ENCODE data around the gene SNX2. TPM values are rescaled to one million over a fixed set of nuclear protein-coding genes. Genes with fewer than 3 reads are reported as not detected.

SNX2 gene
- total RNA-seq, 6 experiments from 2014 or later = 39.0 to 48.4 (median 45.9) TPM

GRCh38 chr5:122839731-122840130, 64.9 kb downstream of the SNX2 start:
- H3K9me3 Mint-ChIP-seq = no peaks in the 10 kb centered on the region
- no peak overlapping the region for H3K27ac Mint-ChIP-seq
- no peak for DNase-seq
- H3K4me1 Mint-ChIP-seq (ENCODE audit: low read depth) = peaks cover 14% of the 10 kb centered on the region
- H3K36me3 Mint-ChIP-seq (ENCODE audit: low read depth) = no peaks in the 10 kb centered on the region
- H3K27me3 Mint-ChIP-seq (ENCODE audit: insufficient read depth) = no peaks in the 10 kb centered on the region
- TF ChIP-seq CTCF (IDR thresholded peaks at IDR 0.05) = no peak
- H3K4me3 Mint-ChIP-seq = no peak overlapping the region

- Mint-ChIP-seq H3K4me3 (no peak overlapping the region), H3K27me3 (ENCODE audit: insufficient read depth) (no peaks in the 10 kb centered on the region), H3K36me3 (ENCODE audit: low read depth) (no peaks in the 10 kb centered on the region), H3K27ac (no peak overlapping the region), H3K9me3 (no peaks in the 10 kb centered on the region), H3K4me1 (ENCODE audit: low read depth) (peaks cover 29% of the 10 kb centered on the region)
- DNase-seq = no peak
- no peak for TF ChIP-seq CTCF (IDR thresholded peaks at IDR 0.05)
These were observed 67.2 kb downstream of the SNX2 start for GRCh38 chr5:122842016-122842580.

DNA sequence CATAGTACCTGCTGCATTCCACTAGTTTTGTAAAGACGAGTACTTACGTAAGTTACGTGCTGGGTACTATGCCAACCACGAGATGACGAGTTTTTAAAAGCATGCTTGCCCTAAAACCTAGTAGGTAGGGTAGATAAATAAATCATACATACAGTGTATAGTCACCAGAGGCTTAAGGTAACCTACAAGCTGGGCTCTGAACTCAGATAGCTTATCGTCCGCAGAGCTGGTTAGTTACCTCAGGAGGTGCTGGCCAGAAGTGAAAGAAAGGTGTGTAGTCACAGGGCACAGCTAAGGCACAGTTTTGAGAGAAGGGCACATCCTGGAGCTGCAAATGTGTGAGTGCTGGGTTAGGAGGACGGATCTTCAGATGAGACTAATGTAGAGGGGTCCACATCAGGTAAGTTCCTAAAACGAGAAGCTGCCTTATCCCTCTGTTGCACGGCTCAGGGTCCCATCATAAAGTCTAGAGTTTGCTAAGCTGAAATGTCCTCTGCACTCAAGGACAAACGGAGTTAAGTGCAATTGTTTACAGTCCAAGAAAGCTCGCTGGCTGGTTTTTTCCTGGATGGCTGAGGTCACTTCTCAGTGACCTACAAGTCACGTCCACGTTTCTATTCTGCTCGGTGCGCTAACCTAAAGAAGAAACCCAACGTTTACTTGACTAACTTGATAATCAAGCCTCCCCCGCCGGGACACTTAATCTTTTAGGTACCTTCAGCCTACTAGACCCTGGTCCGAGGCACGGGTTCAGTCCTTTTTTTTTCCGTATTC, 69.4 kb downstream of the SNX2 start:
- peak overlapping the region; percentile 95 for H3K27ac Mint-ChIP-seq
- no peaks in the 10 kb centered on the region for H3K9me3 Mint-ChIP-seq
- peak overlapping the region; percentile 95 for H3K4me3 Mint-ChIP-seq
- DNase-seq = no peak
- TF ChIP-seq CTCF (IDR thresholded peaks at IDR 0.05) = no peak
- no peaks in the 10 kb centered on the region for H3K27me3 Mint-ChIP-seq (ENCODE audit: insufficient read depth)
- H3K4me1 Mint-ChIP-seq (ENCODE audit: low read depth) = peaks cover 42% of the 10 kb centered on the region
- no peaks in the 10 kb centered on the region for H3K36me3 Mint-ChIP-seq (ENCODE audit: low read depth)

- Mint-ChIP-seq H3K27ac (peak overlapping the region; percentile 95), H3K36me3 (ENCODE audit: low read depth) (no peaks in the 10 kb centered on the region), H3K27me3 (ENCODE audit: insufficient read depth) (no peaks in the 10 kb centered on the region), H3K4me1 (ENCODE audit: low read depth) (peaks cover 45% of the 10 kb centered on the region), H3K9me3 (no peaks in the 10 kb centered on the region), H3K4me3 (peak overlapping the region; percentile 95)
- DNase-seq = no peak
- no peak for TF ChIP-seq CTCF (IDR thresholded peaks at IDR 0.05)
These were observed 70.0 kb downstream of the SNX2 start for GRCh38 chr5:122844910-122845228.

GRCh38 chr5:122845229-122846050, 70.6 kb downstream of the SNX2 start, which contains the start of gene SNX24:
Gene SNX24, plus strand, starts transcription at chr5:122845613. Its CDS starts 21 bp downstream, at chr5:122845634.
- Mint-ChIP-seq H3K4me1 (ENCODE audit: low read depth) (peaks cover 48% of the 10 kb centered on the region), H3K27ac (peak within 1 kb of the TSS; percentile 95), H3K27me3 (ENCODE audit: insufficient read depth) (no peaks in the 10 kb centered on the region), H3K9me3 (no peaks in the 10 kb centered on the region), H3K36me3 (ENCODE audit: low read depth) (no peaks in the 10 kb centered on the region), H3K4me3 (peak within 1 kb of the TSS; percentile 95)
- TF ChIP-seq CTCF (IDR thresholded peaks at IDR 0.05) = no peak
- DNase-seq = peak; percentile 55
